HG03460 (cell line): ENCODE measurements around the gene ICAM3.

Source experiments
- ATAC-seq: cut with Tn5 transposase; IDR thresholded peaks from one replicate; pipeline ENCODE4 v1.9.1; 2021; ENCODE audit not compliant: unreplicated experiment

Gene ICAM3

GRCh38 chr19:10321417-10321797, 18.0 kb downstream of the ICAM3 start:
- no peak for ATAC-seq

GRCh38 chr19:10320602-10321416, 18.6 kb downstream of the ICAM3 start:
- ATAC-seq: no peak

GRCh38 chr19:10318807-10319682, 20.4 kb downstream of the ICAM3 start:
- ATAC-seq: no peak

GRCh38 chr19:10317857-10318462, 21.5 kb downstream of the ICAM3 start:
- ATAC-seq: no peak

- no peak for ATAC-seq
Measured at GRCh38 chr19:10317045-10317856, 22.2 kb downstream of the ICAM3 start.

- ATAC-seq: no peak
Measured at GRCh38 chr19:10316229-10317044, 23.0 kb downstream of the ICAM3 start.

GRCh38 chr19:10315335-10316214, 23.8 kb downstream of the ICAM3 start, which contains the start of gene FDX2:
TSS of gene FDX2 (minus strand) at chr19:10316015. CDS start at chr19:10315996, 19 bp downstream.
- no peak for ATAC-seq

- ATAC-seq: no peak
Measured at GRCh38 chr19:10309423-10309822, 30.0 kb downstream of the ICAM3 start, which contains the start of gene ZGLP1. TSS of gene ZGLP1 (minus strand) at chr19:10309815.

GRCh38 chr19:10306327-10306726, 33.1 kb downstream of the ICAM3 start:
- ATAC-seq: no peak

GRCh38 chr19:10305139-10305806, 34.2 kb downstream of the ICAM3 start:
- no peak for ATAC-seq

- ATAC-seq: no peak
Measured at GRCh38 chr19:10299545-10300458, 39.6 kb downstream of the ICAM3 start.

GRCh38 chr19:10295847-10296591, 43.4 kb downstream of the ICAM3 start:
- ATAC-seq: no peak

GRCh38 chr19:10295305-10295846, 44.0 kb downstream of the ICAM3 start:
- ATAC-seq: no peak

GRCh38 chr19:10294368-10294697, 45.1 kb downstream of the ICAM3 start:
- ATAC-seq: no peak

- no peak for ATAC-seq
Measured at GRCh38 chr19:10293637-10294367, 45.6 kb downstream of the ICAM3 start.
